HS-27A (cell line): Measurements from ENCODE around the gene MYL9.
"Not testable (repeated sequence)": the region's sequence is repeated elsewhere in the genome, so short reads cannot be mapped to it uniquely, and the experiment has no call there.

Source experiments
- DNase-seq: peaks from one replicate; pipeline ENCODE4 v3.0.0-alpha.2; 2012; ENCODE audit warnings: low read depth, missing footprints

The MYL9 gene

DNA sequence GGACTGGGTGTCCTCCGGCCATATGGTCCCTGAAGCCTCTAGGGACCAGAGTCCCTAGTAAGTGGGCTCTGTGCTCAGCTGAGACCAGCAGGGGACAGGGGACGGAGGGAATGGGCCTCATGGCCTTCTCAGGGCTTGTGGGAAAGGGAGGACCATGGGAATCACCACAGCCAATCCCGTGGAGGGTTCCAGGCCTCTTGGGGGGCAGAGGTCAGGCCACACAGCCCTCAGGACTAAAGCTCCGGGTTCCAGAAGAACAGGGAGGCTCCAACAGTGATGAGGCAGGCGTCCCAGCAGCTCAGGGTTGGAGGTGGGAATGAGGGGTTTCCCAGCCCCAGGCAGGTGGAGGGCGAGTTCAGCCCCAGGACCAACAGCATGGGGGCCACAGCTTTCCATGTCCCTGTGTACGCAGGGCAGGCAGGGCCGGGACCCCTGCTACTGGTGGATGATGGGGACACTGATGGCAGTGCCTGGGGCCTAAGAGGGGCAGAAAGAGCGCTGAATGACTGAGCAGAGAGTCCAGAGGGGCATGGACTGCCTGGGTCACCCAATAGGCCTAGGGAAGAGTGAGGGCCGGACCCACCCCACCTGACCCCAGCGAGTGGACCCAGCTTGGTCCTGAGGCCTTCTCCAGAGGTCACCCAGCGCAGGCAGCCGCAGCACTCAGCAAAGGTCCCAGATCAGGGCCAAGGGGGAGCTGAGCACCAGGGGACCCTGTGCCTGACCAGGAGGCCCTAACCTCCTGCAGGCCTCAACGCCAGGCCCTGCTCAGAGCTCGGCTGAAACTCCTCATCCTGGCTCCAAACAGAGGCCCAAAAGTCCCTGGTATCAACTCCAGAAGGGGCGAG is 8.8 kb downstream of the MYL9 start:
- DNase-seq = no peak

DNA sequence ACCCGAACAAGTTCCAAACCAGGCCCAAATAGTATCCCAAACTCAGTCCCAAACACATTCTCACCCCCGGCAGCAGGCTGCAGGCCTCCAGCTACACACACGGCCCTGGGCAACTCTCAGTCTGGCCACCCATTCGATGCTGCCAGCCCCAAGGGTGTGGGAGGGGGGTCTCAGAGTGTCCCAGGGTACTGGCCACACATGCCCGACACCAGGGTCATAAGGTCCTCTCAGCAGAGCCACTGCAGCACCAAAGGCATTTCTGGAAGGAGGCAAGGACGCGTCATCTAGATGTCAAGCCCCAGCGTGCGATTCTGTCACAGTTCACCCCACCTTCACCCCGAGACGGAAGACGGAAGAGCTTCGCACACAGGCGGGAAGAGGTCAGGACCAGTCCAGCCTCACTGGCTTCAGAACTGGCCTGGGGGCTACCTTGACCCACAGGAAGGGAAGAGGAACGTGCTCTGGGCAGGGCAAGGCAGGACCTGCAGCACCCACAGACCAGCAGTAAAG is 9.5 kb downstream of the MYL9 start:
- DNase-seq = no peak

DNA sequence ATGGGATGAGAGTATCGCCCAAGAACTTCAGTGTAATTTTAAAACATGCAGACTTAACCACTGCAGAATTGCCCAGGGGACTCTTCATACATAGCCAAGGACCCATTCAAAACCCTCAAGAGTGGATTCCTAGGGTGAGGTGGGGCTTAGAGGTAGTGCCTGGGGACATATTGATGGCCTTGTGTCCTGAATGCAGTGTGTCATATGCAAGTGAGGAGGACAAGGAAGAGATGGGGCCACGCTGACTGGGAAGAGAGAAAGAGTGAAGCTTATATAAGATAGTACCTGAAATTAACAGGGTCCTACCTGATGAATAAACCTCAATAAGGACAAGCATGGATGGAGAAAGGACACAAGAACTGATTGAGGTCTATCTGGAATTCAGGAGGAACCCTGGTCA is 13.9 kb downstream of the MYL9 start:
- no peak for DNase-seq

DNA sequence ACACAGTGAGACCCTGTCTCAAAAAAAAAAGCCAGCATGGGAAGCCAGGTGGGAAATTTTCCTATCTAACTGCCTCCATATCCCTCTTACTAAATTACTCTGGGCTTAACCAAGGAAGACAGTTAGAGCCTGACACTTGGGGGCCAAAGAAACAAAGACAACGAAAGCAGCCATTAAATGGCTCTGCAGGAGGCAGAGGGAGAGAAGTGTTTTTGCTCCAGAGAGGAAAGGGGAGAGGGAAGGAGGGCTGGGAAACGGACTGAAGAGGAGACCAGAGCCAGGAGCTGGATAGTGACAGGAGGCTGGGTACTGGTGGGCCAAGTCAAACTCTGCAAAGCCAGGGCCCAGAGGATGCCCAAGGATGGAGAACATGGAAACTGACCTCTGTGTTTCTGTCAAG is 21.4 kb downstream of the MYL9 start:
- DNase-seq = no peak

DNA sequence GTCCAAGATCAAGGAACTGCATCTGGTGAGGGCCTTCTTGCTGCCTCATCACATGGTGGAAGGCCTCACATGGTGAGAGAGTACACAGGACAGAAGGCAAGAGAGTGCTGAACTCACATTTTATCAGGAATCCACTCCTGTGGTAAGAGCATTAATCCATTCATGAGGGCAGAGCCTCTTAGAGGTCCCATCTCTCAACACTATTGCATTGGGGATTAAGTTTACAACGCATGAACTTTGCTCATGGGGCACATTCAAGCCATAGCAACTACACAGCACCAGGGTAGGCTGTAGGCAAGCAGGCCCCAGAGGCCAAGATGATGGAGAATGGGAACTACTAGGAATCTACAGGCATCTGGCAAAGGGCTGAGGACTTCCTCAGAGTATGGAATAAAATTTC is 22.1 kb downstream of the MYL9 start:
- DNase-seq = no peak

DNA sequence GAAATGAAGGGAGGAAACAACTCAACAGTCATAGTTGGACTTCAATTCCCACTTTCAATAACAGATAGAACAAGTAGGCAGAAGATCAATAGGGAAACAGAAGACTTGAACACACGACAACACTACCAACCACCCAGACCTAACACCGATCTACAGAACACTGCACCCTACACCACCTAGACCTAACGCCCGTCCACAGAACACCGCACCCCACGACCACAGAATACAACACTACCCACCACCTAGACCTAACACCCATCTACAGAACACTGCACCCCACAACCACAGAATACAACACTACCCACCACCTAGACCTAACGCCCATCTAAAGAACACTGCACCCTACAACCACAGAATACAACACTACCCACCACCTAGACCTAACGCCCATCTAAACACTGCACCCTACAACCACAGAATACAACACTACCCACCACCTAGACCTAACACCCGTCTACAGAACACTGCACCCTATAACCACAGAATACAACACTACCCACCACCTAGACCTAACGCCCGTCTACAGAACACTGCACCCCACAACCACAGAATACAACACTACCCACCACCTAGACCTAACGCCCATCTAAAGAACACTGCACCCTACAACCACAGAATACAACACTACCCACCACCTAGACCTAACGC is 22.9 kb downstream of the MYL9 start:
- DNase-seq = not testable (repeated sequence)

DNA sequence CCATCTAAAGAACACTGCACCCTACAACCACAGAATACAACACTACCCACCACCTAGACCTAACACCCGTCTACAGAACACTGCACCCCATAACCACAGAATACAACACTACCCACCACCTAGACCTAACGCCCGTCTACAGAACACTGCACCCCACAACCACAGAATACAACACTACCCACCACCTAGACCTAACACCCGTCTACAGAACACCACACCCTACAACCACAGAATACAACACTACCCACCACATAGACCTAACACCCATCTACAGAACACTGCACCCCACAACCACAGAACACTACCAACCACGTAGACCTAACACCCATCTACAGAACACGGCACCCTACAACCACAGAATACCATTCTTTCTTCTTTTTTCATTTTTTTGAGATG is 23.4 kb downstream of the MYL9 start:
- DNase-seq = not testable (repeated sequence)

DNA sequence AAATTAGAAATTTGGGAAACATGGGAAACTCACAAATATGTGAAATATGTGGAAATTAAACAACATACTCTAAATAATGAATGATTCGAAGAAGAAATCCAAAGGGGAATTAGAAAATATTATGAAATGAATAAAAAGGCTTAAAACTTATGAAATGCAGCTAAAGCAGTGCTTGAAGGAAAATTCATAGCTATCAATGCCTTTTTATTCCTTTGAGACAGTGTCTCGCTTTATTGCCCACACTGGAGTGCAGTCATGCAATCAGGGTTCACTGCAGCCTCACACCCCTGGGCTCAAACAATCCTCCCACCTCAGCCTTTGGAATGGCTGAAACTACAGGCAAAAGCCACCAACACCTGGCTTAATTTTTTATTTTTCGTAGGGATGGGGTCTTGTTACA is 24.2 kb downstream of the MYL9 start:
- DNase-seq = no peak

DNA sequence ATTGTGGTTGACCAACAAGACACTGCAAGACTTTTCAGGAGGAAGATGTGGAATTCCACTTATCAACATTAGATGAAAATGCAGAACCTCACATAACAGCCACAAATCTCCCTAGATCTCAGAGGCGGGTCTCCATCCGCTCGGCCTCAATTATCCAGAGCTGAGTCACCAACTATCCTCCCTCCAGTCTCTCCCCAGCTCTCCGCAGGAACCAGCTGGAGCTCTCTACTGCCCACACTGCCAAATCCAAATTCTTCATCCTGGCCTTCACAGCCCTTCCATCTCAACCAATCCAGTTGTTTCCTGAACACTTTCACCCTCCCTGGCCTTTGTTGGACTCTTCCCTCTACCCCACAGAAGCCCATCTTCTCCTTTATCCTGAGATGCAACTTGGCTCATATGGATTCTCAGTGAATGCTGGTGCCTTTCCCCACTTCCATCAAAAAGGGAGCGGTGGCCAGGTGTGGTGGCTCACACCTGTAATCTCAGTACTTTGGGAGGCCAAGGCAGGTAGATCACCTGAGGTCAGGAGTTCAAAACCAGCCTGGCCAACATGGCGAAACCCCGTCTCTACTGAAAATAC is 28.6 kb downstream of the MYL9 start:
- no peak for DNase-seq

DNA sequence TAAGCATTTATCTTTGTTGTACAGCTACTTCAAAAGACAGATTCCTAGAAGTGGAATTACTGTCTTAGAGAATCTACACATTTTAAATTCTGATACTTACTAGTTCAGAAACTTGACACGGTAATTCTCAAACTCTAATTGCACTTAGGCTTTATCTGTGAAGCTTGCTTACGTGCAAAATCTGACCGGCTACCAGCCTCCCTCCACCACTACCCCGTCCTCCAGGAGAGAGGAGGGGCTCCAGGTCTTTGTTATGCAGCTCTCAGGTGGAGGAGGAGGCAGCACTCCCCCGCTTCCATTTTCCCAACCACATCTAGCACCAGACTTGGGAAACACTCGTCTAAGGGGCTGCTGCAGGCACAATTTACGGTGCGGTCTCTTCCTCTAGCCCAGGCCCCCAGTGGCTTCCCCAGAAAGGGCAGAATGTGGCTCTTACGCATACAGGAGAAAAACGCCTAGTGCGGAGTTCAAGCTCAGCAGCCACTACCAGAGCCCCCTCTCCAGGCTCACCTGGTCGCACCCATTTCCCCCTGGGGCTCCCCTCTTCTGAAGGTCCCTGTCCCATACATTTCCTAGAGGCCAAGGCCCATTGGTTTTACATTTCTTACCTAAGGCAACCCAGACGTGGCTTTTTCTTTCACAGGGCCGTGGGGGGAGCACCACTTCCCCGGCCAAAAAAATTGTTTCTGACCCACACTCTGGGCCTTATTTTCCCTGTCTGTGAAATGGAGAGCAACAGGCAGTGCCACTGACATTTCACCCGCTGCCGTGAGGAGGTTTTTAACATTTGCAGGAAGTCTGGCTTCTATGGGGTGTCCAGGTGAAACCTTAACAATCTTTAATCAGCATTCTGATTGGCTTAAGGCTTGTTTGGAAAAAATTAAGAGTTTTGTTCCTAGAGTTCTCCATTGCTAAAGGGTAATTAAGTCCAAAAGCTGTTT is 30.5 kb downstream of the MYL9 start:
- DNase-seq = no peak

DNA sequence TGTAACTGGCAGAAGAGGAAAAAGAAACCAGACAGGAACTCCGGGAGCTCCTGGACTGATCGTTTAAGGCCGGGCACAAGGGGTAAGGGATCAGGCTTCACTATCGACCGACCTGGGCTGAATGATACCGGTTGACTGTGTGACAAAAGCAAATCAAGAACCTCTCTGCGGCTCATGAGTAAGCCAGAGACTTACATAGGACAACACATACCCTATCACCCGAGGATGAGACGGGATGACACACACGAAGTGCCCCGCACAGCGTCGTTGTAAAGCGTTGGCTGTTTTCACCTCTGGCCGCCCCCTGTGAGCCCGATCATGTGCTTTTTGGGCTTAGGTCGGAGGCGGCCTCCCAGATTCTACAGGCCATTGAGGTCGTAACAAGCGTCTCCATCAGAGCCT is 31.4 kb downstream of the MYL9 start:
- DNase-seq = no peak

DNA sequence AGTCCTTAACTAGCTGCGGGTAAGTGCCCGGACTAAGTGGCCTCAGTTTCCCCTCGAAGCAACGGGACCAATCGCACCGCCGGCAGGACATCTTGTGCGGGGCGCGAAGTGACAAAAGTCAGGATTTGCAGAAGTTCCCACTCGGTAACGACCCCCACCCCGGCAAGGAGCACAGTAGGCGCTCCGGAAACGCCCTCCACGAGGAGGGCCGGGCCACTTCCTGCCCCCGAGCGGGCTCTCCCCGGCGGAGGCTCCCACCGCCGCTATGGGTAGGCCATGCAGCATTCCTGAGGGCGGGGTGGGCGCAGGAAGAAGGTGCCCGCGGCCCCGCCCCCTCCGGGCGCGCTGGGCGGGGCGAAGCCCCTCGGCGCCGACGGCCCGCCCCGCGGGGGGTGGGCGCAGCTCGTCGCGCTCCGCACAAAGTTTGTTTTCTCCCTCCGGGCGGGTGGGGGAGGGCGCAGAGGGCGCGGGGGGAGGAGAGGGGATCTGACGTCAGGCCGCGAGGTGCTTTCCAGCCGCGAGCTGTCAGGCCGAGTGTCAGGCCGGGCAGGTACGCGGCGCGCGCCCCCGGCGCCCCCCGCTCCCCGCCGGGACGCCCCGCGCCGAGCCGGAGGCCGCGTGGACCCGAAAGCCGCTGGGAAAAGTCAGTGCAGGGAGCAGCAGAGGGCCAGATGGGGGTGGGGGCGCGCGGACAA is 31.9 kb downstream of the MYL9 start, which contains the start of gene TGIF2:
Gene TGIF2, plus strand, starts transcription at position 495 of the 695 bp plus-strand sequence. CDS start 5,178 bp downstream, outside the sequence.
- DNase-seq = no peak

DNA sequence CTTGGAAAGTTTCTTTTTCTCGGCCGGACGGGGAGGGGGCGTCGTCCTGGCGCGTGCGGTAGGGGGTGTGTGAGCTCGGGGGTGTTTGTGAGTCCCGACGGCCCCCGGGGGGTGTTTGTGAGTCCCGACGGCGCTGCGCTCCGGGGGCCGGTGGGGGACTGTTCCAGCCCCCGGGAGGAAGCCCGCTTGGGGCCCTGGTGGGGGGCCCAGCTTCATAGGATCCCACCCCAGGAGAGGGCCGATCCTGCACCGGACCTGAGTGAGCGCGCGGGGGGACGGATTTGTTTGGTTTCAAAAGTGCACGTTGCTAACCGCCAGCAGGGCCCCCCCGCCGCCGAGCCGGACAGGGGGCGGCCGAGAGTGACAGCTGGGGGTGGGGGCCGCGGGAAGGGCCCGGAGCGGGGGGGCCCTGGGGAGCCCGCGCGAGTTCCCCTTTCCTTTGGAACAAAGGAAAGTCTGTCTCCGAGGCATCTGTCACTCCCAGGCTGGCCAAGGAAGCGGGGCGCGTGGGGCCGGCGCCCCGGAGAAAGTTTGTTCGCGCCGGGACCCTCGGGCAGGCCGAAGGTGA is 32.6 kb downstream of the MYL9 start:
- no peak for DNase-seq

DNA sequence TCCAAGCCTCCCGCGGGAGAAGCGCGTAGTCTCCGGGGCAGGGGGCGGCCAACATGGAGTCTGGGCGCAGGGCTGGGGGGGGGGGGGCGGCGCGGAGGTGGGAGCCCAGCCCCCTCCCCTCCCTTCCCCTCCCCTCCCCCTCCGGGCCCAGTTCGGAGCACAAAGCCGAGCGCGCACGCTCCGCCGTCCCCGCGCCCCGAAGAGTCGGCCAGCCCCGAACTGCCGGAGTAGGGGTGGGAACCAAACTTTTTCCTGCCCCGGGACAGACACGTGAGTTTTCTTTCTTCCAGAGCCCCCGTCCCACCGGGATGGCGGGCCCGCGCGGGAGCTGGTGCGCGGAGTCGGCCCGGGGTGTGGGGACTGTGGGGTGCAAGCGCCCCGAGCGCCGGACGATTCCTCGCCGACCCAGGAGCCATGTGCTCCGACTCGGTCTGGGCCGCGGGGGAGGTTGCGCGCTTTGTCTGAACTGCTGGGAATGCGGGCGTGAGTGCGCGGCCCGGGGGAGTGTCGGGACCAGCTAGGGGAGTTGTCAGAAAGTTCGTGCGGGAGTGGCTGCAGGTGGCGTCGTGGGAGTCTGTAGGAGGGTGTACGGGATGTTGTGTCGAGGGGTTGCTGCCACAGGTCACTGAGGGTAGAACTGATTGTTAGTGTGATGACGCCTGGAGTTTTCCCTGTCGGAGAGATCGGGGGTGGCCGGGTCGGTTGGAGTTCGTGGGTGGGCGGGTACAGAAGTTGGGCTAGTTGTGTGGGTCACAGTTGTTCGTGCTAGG is 33.2 kb downstream of the MYL9 start:
- DNase-seq = no peak

DNA sequence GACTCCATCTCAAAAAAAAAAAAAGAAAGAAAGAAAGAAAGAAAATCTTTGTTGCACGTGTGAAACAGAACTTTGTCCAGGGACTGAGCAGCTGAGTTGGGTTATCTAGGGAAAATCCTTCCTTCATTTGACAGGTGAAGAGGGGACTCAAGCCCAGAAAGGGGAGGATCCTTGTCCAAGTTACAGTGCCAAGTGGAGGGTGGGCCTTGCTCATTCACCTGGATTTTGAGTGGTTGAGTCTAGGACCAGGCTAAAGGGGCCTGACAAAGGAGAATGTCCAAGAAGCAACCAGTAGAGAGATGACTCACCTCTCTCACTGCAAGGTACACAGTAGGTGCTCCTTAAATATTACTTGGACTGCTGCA is 34.7 kb downstream of the MYL9 start:
- DNase-seq = no peak

DNA sequence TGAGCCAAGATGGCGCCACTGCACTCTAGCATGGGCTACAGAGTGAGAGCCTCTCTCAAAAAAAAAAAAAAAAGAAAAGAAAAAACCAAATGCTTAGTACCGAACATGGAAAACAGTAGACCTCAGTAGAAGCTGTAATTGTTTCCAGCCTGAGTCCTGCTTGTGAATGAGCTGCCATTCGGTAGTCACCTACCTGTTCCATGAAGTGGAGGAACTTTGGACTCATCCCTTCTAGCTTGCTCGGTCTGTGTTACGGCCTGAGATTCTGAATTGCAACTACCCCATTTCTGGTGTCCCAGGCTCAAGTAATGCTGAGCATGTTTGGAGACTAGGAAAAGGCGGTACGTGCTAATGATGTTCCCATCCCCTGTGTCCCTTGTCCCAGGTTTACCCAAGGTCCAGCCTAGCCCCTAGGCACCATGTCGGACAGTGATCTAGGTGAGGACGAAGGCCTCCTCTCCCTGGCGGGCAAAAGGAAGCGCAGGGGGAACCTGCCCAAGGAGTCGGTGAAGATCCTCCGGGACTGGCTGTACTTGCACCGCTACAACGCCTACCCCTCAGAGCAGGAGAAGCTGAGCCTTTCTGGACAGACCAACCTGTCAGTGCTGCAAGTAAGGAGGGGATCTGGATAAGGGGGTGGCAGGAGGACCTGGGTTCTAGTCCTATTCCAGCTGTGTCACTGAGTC is 37.2 kb downstream of the MYL9 start:
- DNase-seq = no peak

DNA sequence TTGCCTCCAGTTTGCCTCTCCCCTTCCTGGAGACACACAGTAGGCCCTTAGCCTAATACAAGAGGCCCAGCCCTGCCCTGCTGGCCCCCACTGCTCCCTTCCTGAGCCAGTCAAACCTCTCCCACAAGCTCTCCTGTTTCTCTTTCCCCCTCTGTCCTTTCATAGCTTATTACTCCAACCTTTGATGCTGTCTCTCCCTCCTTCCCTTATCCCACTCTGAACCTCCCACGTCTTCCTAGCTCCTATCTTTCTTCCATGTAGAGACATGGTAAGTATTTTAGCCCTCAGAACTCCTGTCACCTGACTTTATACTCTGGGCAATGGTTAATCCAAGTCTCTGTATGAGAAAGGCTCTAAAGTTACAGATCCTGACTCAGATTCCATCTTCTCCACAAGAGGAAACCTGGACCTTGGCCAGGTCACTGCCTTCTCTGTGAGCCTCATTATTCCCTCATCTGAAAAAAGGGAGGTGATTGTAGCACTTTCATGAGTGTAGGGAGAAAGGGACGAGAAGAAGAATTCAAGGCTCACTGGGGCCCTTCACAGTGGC is 38.8 kb downstream of the MYL9 start:
- DNase-seq = no peak

DNA sequence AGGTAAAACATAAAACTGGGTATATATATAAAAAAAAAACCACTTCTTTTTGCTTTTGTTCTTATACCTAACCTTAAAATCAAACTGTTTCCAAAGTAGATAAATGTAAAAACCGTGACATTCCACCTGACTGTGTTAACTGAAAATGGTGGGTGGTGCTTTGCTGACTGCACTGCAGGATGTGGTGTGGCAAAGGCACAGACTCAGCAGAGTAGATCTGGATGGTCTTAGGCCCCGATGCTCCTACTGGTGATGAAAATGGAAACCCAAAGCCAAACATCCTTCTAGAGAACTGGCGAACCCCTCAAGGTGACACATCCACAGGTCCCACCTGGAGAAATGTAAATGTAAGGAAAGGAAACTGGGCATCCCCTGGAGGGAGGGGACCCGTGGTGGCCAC is 41.0 kb downstream of the MYL9 start:
- no peak for DNase-seq

DNA sequence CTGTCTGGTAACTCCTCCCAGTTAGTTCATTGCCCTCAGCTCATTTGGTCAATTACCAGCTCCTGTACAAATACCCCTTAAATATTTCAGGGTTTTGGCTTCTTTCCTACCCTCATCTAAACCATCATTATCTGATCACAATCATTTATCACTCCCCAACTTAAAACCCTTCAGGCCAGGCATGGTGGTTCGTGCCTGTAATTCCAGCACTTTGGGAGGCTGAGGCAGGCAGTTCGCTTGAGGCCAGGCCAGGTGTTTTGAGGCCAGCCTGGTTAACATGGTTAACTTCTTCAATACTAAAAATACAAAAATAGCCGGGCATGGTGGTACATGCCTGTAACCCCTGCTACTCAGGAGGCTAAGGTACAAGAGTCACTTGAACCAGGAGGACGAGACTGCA is 41.5 kb downstream of the MYL9 start:
- no peak for DNase-seq
